SU-DHL-6 (cell line): ENCODE measurements around the gene OAF.
A peak's percentile ranks its signal among the peaks of the same experiment; 100 is the strongest.

Source experiments
- H2AFZ ChIP-seq: fragments of 200-600 bp; sonication (generic); 2 replicates; pipeline ENCODE4 v1.6.1; 2014; ENCODE audit warnings: low read depth, mild to moderate bottlenecking, moderate library complexity, mixed read lengths, antibody characterized with exemption, low read length; ENCODE audit not compliant: severe bottlenecking
- H3F3A ChIP-seq: fragments of 200-600 bp; shearing (Covaris generic); 2 replicates; pipeline ENCODE4 v1.6.0; 2016; ENCODE audit warnings: antibody characterized with exemption, mild to moderate bottlenecking; ENCODE audit not compliant: insufficient read depth
- H3K27ac ChIP-seq: fragments of 200-600 bp; sonication (generic); 2 replicates; pipeline ENCODE4 v1.5.1; 2016; ENCODE audit warnings: low read depth, mild to moderate bottlenecking, low read length, moderate library complexity, mixed read lengths
- H3K27me3 ChIP-seq: fragments of 200-600 bp; sonication (generic), shearing (Covaris generic); 2 replicates; pipeline ENCODE4 v1.6.0; 2014; ENCODE audit warnings: mild to moderate bottlenecking, low read length
- H3K36me3 ChIP-seq: fragments of 200-600 bp; sonication (generic); 2 replicates; pipeline ENCODE4 v1.6.1; 2014; ENCODE audit warnings: mild to moderate bottlenecking, low read length, mixed read lengths
- H3K4me2 ChIP-seq: fragments of 300-600, 200-600 bp; shearing (Covaris generic), sonication (generic); 2 replicates; pipeline ENCODE4 v1.6.0; 2014; ENCODE audit warnings: low read length, low read depth, mild to moderate bottlenecking; ENCODE audit not compliant: poor library complexity, severe bottlenecking
- H3K4me3 ChIP-seq: fragments of 200-600 bp; sonication (generic); 2 replicates; pipeline ENCODE4 v1.5.1; 2014; ENCODE audit warnings: antibody characterized with exemption, low read length, mild to moderate bottlenecking, mixed read lengths; ENCODE audit not compliant: insufficient read depth, poor library complexity, severe bottlenecking
- H3K79me2 ChIP-seq: fragments of 200-600 bp; sonication (generic); 2 replicates; pipeline ENCODE4 v1.6.1; 2014; ENCODE audit warnings: mild to moderate bottlenecking, low read length, moderate library complexity; ENCODE audit not compliant: insufficient read depth
- H3K9ac ChIP-seq: fragments of 200-600 bp; sonication (generic); 2 replicates; pipeline ENCODE4 v1.7.0; 2014; ENCODE audit warnings: mild to moderate bottlenecking, low read length
- H3K9me2 ChIP-seq: fragments of 200-600 bp; sonication (generic); replicated peaks from 2 replicates; pipeline ENCODE4 v1.6.1; 2014; ENCODE audit warnings: low read length; ENCODE audit not compliant: insufficient read depth
- H3K9me3 ChIP-seq: fragments of 200-600 bp; sonication (generic); 2 replicates; pipeline ENCODE4 v1.6.1; 2014; ENCODE audit warnings: low read length, mixed read lengths; ENCODE audit not compliant: insufficient read depth
- H4K20me1 ChIP-seq: fragments of 200-600 bp; sonication (generic); 2 replicates; pipeline ENCODE4 v1.6.1; 2014; ENCODE audit warnings: low read depth, mild to moderate bottlenecking, antibody characterized with exemption, low read length, moderate library complexity, mixed read lengths
- EZH2phosphoT487 ChIP-seq: fragments of 200-600 bp; sonication (generic), shearing (Covaris generic); conservative IDR thresholded peaks from 2 replicates; pipeline ENCODE4 v1.6.1; 2018; ENCODE audit warnings: mild to moderate bottlenecking, antibody characterized with exemption, low read length, moderate library complexity, mixed read lengths
- TF ChIP-seq, protein P1 (sequence below): fragments of 200-600 bp; sonication (generic); IDR thresholded peaks from one replicate; pipeline ENCODE4 v1.5.1; 2017; ENCODE audit warnings: antibody characterized with exemption, mild to moderate bottlenecking, low read length, moderate library complexity; ENCODE audit not compliant: insufficient read depth, poor library complexity, severe bottlenecking

Gene OAF

GRCh38 chr11:120211522-120212258 is 858 bp downstream of the OAF start:
- Histone ChIP-seq H4K20me1 (no peaks in the 10 kb centered on the region), H2AFZ (no peak overlapping the region), H3K27ac (no peak overlapping the region), H3K4me2 (peak overlapping the region; percentile 61), H3K27me3 (no peaks in the 10 kb centered on the region), H3K4me3 (peak overlapping the region; percentile 48), H3K9me2 (no peaks in the 10 kb centered on the region), H3K9ac (peak overlapping the region; percentile 8; the same call in 1 of the 2 replicates), H3K9me3 (no peaks in the 10 kb centered on the region), H3F3A (no peaks in the 10 kb centered on the region), H3K79me2 (no peaks in the 10 kb centered on the region), H3K36me3 (no peaks in the 10 kb centered on the region)
- TF ChIP-seq EZH2phosphoT487, result no peak
- TF ChIP-seq, protein P1, sequence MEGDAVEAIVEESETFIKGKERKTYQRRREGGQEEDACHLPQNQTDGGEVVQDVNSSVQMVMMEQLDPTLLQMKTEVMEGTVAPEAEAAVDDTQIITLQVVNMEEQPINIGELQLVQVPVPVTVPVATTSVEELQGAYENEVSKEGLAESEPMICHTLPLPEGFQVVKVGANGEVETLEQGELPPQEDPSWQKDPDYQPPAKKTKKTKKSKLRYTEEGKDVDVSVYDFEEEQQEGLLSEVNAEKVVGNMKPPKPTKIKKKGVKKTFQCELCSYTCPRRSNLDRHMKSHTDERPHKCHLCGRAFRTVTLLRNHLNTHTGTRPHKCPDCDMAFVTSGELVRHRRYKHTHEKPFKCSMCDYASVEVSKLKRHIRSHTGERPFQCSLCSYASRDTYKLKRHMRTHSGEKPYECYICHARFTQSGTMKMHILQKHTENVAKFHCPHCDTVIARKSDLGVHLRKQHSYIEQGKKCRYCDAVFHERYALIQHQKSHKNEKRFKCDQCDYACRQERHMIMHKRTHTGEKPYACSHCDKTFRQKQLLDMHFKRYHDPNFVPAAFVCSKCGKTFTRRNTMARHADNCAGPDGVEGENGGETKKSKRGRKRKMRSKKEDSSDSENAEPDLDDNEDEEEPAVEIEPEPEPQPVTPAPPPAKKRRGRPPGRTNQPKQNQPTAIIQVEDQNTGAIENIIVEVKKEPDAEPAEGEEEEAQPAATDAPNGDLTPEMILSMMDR, result no peak

DNA sequence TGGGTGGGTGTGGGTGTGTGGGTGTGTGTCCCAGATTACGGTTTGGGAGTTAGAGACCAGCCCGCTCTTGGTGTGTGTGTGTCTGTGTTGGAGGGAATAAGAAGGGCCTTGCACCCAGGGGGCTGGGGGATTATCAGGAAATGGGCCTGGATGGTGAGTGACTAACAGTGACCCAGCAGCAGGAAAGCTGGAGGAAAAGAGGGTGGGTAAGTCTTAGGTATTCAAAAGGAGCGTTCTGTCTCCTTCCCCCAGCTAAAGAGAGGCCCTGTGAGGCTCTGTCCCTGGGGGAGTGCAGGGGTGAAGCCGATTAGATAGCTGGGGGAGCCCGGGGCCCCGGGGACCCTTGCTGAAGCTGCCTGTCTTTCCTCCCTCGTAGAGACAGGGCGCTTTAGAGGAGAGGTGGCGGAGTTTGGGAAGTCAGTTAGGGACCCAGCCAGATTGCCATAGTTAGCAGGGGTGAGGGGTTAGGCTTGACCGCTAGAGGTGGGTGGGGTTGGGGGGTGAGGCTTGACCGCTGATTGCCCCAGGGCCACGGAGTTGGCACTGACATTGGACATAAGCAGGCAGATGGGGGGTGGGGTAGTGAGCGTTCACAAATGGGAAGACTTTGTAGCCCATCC is 1.5 kb downstream of the OAF start:
- H3K9me3 ChIP-seq, result no peaks in the 10 kb centered on the region
- H4K20me1 ChIP-seq, result no peaks in the 10 kb centered on the region
- H3K4me3 ChIP-seq, result no peak overlapping the region
- H3K27me3 ChIP-seq, result no peaks in the 10 kb centered on the region
- H3F3A ChIP-seq, result no peaks in the 10 kb centered on the region
- H3K4me2 ChIP-seq, result no peak overlapping the region
- H3K9ac ChIP-seq, result no peak overlapping the region
- H2AFZ ChIP-seq, result no peak overlapping the region
- no peaks in the 10 kb centered on the region for H3K9me2 ChIP-seq
- H3K79me2 ChIP-seq, result no peaks in the 10 kb centered on the region
- no peak overlapping the region for H3K27ac ChIP-seq
- H3K36me3 ChIP-seq, result no peaks in the 10 kb centered on the region
- TF ChIP-seq EZH2phosphoT487, result no peak
- TF ChIP-seq, protein P1, result no peak

DNA sequence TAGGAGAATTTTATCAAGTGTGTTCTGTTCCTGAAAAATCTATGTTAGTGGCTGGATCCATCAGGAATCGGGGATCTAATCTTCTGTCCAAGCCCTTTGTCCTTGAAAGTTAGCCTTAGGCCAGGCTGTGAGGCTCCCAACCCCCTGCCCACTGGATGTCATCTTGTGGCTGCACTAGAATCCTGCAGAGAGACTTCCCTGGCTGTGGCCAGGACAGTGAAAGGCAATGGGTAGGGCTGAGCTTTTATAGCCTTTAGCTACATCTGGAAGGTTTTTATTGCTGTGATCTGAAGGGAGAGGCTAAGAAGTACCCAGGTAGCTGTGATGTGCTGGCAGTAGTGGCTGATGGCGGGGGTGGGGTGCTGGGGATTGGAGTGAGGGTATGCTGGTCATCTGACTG is 2.1 kb downstream of the OAF start:
- H3K4me3 ChIP-seq, result no peak overlapping the region
- H3K27me3 ChIP-seq, result no peaks in the 10 kb centered on the region
- no peaks in the 10 kb centered on the region for H3K36me3 ChIP-seq
- no peak overlapping the region for H3K9ac ChIP-seq
- no peaks in the 10 kb centered on the region for H4K20me1 ChIP-seq
- TF ChIP-seq, protein P1, result no peak
- no peak for TF ChIP-seq EZH2phosphoT487
- H3K79me2 ChIP-seq, result no peaks in the 10 kb centered on the region
- H3F3A ChIP-seq, result no peaks in the 10 kb centered on the region
- H3K9me3 ChIP-seq, result no peaks in the 10 kb centered on the region
- no peak overlapping the region for H2AFZ ChIP-seq
- no peak overlapping the region for H3K27ac ChIP-seq
- H3K9me2 ChIP-seq, result no peaks in the 10 kb centered on the region
- H3K4me2 ChIP-seq, result no peak overlapping the region
